Renal cortical epithelial cell (primary cell): ENCODE results near the gene EVI5L. TPM values are rescaled to one million over a fixed set of nuclear protein-coding genes. Genes with fewer than 3 reads are reported as not detected.
"Not testable (repeated sequence)": the region's sequence is repeated elsewhere in the genome, so short reads cannot be mapped to it uniquely, and the experiment has no call there.

Source experiments
- DNase-seq: peaks from one replicate; pipeline ENCODE4 v3.0.0-alpha.2; 2011; ENCODE audit warnings: low read depth
- total RNA-seq: library from RNA; depleted of rRNA; stranded (reverse); fragments of >200 nt; gene quantifications from 2 replicates; pipeline ENCODE4 v1.2.3, GENCODE V29; 2014

Gene EVI5L
- total RNA-seq: 10.8 and 22.9 TPM in 2 replicates

- peak; percentile 100 for DNase-seq
Observed at GRCh38 chr19:7829561-7830271, at the start of gene EVI5L. Gene EVI5L, plus strand, starts transcription at chr19:7830218. Its CDS starts 16,325 bp downstream, at chr19:7846543.

DNA sequence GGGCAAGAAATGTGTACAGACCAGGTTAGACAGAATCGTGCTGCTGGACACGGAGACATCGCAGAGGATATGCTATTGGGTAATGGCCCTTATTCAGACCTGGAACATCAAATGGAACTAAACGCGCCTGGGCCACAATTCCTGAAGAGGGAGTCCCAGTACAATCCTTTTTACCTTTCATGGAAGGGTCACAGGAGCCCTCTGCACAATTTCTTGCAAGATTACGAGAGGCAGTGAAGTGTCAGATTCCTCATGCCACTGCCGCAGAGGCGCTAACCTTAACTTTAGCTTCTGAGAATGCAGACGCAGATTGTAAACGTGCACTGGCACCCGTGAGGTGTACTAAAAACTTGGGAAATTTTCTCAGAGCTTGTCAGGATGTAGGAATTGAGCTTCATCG lies 48.9 kb upstream of the EVI5L start:
- DNase-seq: peak; percentile 26

DNA sequence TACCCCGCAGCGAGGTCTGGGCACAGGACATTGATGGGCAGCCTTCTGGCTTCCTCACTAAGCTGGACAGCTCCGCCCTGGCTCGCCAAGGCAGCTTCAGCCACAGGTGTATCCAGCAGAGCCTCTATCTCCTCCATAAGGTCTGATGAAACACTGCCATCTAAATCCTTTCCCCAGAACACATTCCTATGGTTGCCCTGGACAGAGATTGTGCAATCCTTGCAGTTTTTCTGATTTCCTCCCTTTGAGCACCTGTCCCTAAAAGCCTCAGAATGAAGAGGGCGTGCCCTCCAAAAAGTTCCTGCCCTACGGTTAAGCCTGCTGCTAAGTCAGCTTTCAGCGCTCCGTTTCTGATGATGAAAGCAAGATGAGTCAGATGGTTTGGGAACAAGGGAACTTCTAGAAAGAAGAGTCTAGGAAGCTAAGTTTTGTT lies 46.0 kb upstream of the EVI5L start:
- DNase-seq: peak; percentile 70

DNA sequence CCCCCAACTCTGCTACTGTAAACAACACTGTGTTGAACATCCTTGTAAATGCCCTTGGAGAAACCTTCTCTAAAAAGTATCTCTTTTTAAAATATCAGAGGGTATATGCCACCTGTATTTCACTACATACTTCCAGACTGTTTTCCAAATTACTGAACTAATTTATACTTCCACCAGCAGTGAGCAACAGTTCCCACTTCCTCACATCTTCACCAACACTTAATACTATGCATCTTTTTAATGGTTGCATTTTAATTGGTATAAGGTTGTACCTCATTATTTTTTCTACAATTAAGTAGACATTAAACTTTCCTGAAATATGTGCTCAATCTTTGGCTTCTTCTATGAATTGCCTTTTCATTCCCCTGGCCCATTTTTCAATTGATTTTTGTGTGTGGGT lies 45.2 kb upstream of the EVI5L start:
- no peak for DNase-seq

- DNase-seq: no peak
Observed at GRCh38 chr19:7787141-7787540, 42.9 kb upstream of the EVI5L start.

DNA sequence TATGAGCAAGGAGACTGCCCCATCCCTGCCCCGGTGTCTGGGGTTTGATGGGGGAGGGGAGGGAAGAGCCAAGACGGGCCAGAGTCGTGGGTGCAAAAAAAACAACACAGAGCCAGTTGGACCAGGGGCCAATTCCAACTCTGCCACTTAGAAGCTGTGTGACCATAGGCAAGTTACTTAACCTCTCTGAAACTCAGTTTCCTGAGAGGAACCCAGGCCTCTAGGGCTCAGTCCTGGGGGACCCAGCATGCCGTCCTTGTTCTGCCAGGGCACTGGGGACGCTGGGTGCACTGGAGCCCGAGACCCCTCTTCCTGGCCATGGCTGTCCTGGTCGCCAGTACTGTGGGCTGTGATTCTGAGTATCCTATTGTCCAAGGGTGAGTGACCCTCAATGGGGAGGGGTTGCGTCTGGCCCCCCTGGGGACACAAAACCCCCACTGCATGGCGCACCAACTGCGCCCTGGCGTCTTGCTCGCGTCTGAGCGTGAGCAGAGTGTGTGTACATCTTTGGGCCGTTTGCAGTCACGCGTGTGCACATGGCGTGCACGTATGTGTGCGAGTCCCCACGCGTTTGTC lies 42.3 kb upstream of the EVI5L start:
- DNase-seq: no peak

DNA sequence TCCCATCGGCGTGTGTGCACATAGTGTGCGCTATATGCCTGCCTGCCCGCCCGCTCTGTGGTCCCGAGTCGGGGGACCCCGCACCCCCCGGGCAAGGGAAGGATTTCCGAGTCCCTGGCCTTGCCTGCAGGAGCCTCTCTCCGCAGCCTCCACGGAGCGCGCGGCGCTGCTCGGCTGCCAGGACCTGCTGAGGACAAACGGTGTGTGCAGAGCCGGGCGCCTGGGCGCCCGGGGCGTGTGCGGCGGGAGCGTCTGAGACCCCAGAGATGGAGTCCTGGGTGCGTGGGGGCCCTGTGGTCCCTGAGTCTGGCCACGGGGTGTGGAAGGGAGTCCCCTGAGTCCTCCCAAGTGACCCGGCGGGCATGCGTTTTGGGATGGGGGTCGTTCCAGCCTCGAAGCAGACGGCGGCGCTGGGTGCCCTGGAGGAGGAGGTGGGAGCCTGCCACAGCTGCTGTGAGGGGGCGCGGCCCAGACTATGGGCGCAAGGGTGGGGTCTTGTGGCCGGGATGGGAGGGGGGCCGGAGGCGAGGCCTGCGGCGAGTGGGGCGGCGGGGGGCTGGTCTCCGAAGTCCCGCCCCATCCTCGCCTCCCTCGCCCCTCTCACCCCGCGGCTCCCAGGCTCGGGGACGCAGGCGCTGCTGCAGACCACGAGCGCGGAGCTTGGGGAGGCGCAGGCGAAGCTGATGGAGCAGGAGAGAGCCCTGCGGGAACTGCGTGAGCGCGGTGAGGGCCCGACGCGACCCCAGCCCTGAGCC lies 41.7 kb upstream of the EVI5L start:
- no peak for DNase-seq

- DNase-seq: no peak
Observed at GRCh38 chr19:7788933-7789323, 41.1 kb upstream of the EVI5L start.

DNA sequence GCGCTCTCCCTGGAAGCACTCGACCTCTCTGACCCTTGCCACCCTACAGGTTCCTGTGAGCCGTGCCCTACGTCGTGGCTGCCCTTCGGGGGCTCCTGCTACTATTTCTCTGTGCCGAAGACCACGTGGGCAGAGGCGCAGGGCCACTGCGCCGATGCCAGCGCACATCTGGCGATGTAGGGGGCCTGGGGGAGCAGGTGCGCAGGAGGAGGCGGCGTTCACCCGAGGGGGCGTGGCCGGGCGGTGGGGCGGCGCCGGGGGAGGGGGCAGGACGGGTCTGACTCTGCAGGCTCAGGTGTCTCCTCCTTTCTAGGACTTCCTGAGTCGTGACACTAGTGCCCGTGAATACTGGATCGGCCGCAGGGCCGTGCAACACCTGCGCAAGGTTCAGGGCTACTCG lies 40.6 kb upstream of the EVI5L start:
- DNase-seq: no peak

- no peak for DNase-seq
Observed at GRCh38 chr19:7790416-7790815, 39.6 kb upstream of the EVI5L start.

DNA sequence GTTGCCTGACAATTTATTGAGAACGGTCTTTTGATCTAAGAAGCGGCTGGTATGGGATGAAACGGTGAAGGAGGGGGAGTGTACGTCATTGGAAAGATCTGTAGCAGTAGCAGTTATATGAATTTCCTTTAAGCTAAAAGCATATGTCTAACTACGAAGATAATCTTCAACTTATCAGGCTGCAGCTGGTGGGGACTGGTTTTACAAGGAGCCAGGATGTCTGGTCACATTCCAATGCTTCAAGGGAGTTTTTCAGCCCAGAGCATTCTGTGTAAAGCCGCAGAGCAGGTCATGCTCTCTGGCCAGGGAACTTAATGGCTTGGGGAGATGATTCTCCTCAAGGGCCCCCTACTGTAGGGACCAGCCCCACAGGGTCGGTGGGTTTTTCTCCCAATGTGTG lies 37.7 kb upstream of the EVI5L start:
- DNase-seq: peak; percentile 52

DNA sequence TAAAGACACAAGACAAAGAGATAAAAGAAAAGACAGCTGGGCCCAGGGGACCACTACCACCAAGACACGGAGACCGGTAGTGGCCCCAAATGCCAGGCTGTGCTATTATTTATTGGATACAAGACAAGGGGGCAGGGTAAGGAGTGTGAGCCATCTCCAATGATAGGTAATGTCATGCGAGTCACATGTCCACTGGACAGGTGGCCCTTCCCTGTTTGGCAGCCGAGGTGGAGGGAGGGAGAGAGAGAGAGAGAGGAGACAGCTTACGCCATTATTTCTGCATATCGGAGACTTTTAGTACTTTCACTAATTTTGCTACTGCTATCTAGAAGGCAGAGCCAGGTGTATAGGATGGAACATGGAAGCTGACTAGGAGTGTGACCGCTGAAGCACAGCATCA lies 37.3 kb upstream of the EVI5L start:
- not testable (repeated sequence) for DNase-seq

- DNase-seq: no peak
Observed at GRCh38 chr19:7793493-7793892, 36.5 kb upstream of the EVI5L start.

DNA sequence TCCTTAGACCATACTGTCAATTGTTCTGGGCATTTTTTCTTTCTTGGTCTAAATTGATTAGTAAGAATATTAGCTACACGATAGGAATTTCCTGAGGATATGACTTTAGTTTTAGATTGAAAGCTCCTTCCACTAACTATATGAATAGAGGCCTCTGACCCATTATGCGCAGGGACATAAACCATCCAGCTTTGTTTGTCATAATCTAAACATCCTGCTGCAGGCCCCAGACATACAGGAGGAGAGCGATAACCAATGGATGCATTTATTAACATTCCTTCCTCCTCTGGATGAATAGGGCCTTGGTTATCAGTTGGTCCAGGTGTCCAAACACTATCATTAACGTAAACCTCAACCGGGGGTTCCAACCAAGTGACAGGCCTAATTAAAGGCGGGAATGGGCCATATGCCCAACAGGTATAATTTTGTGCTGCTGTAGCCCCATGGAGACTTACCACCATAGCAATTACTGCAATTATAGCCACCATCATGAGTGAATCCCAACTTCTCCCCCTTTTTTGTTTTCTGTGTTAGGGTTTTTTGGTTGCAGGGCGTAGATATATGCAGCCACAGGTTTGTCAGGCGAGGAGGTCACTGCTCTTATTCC lies 34.4 kb upstream of the EVI5L start:
- DNase-seq: no peak

- peak; percentile 63 for DNase-seq
Observed at GRCh38 chr19:7799640-7800355, 30.2 kb upstream of the EVI5L start.

- DNase-seq: no peak
Observed at GRCh38 chr19:7801020-7801570, 28.9 kb upstream of the EVI5L start.

DNA sequence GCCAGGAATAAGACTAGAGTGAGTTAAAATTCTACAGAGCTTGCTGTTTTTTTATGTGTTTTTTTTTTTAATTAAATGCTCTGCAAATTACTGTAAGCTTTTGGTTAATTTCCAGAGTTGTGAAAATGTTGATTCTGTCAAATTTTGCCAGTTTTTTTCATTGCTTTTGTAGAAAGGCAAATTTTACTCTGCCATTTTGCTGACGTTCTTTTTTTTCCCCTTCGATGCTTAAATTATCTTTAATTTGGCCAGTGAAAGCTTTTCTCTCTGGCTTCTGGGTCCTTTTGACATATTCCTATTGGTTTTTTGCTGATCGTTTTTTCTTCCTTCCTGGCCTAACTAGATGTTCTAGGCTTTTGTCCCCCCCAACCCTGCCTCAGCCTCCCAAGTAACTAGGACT lies 23.8 kb upstream of the EVI5L start:
- DNase-seq: no peak

DNA sequence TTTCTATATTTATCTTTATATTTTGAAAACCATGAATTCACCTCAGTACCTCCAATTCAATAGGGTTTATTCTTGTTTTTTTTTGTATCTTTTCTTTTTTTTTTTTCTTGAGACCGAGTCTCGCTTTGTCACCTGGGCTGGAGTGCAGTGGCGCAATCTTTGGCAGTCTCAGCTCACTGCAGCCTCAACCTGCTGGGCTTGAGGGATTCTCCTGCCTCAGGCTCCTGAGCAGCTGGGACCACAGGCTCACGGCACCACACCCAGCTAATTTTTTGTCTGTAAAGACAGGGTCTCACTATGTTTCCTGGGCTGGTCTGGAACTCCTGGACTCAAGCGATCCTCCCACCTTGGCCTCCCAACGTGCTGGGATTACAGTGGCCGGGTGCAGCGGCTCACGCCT lies 23.1 kb upstream of the EVI5L start:
- no peak for DNase-seq

GRCh38 chr19:7808108-7808507 lies 21.9 kb upstream of the EVI5L start:
- no peak for DNase-seq

DNA sequence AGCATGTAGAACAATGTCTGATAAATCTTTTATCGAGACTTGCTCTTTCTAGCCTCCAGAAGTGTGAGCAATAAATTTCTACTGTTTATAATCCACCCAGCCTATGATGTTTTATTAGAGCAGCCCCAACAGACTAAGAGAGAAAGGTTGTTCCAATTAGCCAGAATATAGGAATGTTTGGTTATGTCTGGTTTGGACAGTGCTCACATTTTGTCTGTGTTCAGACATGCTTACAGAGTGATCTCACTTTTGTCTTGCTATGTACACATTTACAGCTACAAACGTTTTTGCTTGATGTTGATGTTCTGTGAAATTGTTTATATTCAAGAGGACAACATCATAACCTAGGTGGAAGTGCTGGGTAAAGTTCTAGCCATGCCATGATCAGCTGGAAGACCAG lies 18.0 kb upstream of the EVI5L start:
- no peak for DNase-seq

DNA sequence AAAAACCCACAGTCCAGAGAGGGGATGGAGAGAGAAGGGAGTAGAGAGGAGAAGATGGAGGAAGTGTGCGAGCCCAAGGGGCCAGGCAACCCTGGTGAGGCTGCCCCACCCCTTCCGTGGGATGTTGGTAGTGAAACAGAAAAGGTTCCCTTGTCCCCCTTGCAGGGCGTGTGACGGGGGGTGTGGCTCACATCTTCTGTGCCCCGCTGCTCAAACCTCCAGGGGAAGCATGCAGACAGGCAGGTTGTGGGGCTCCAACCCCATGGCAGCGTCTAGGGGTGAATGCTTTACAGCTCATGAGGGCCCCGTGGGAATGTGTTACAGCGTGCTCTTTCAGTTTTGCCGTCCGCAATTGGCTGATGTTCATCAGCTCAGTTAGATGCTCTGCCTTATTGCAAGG lies 14.7 kb upstream of the EVI5L start:
- DNase-seq: no peak

DNA sequence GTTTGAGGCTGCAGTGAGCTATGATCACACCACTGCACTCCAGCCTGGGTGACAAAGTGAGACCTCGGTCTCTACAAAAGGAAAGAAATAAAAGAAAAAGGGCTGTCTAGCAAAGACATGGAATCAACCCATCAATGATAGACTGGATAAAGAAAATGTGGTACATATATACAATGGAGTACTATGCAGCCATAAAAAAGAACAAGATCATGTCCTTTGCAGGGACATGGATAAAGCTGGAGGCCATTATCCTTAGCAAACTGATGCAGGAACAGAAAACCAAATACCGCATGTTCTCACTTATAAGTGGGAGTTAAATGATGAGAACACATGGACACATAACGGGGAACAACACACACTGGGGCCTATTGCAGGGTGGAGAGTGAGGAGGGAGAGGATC lies 14.0 kb upstream of the EVI5L start:
- not testable (repeated sequence) for DNase-seq
